DND-41 (cell line): ENCODE results near the gene STK32B.

Experiments
- EZH2 ChIP-seq: IDR thresholded peaks from 3 replicates; pipeline ENCODE4 v1.6.1; 2012; ENCODE audit warnings: borderline replicate concordance, low read depth, mild to moderate bottlenecking, moderate library complexity, low read length, inconsistent platforms; ENCODE audit not compliant: severe bottlenecking
- TF ChIP-seq, protein P1 (sequence below): IDR thresholded peaks from 2 replicates; pipeline ENCODE4 v1.5.1; 2012; ENCODE audit warnings: borderline replicate concordance, low read length, moderate library complexity, mild to moderate bottlenecking; ENCODE audit not compliant: poor library complexity, severe bottlenecking; ENCODE audit errors: extremely low read depth

DNA sequence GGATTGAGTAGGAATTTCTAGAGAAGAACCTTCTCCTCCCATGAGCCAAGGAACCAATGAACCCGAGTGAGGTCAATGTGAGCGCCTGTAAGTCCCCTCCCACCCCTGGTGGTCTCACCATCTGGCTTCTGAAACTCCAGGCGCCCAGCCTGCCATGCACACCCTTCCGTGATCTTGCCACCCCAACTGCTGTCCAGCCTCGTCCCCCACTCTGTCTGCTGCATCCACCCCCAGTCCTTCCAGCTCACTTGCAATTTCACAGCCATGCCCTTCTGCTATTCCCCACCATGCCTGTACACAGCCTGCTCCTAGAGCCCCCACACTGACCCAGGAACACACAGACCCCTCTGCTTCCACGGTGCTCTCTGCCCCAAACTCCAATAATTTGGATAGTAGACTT lies 323.7 kb downstream of the STK32B start:
- TF ChIP-seq, protein P1, sequence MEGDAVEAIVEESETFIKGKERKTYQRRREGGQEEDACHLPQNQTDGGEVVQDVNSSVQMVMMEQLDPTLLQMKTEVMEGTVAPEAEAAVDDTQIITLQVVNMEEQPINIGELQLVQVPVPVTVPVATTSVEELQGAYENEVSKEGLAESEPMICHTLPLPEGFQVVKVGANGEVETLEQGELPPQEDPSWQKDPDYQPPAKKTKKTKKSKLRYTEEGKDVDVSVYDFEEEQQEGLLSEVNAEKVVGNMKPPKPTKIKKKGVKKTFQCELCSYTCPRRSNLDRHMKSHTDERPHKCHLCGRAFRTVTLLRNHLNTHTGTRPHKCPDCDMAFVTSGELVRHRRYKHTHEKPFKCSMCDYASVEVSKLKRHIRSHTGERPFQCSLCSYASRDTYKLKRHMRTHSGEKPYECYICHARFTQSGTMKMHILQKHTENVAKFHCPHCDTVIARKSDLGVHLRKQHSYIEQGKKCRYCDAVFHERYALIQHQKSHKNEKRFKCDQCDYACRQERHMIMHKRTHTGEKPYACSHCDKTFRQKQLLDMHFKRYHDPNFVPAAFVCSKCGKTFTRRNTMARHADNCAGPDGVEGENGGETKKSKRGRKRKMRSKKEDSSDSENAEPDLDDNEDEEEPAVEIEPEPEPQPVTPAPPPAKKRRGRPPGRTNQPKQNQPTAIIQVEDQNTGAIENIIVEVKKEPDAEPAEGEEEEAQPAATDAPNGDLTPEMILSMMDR, result no peak
- TF ChIP-seq EZH2, result no peak
